H1 (cell line): ENCODE data around the gene PPFIA2. TPM values are rescaled to one million over a fixed set of nuclear protein-coding genes. Genes with fewer than 3 reads are reported as not detected.

Experiments
- CTCF ChIA-PET: fragments of 300-600 bp; sonication (Branson Sonifier 250); formaldehyde crosslinking; loops from one replicate; lab custom pipeline; 2021; ENCODE audit not compliant: partially characterized antibody; lab: Charles Lee
- POLR2A ChIA-PET: fragments of 300-600 bp; sonication (Branson Sonifier 250); formaldehyde crosslinking; loops from one replicate; lab custom pipeline; 2021; ENCODE audit warnings: inconsistent platforms; ENCODE audit not compliant: partially characterized antibody; lab: Charles Lee
- DNase-seq, 2 experiments: peaks; one replicate each; pipeline versions ENCODE4 v3.0.0 to v3.0.0-alpha.2; 2010 to 2022; ENCODE audit warnings: low spot score in 2 of 2, low read depth in 1 of 2, mixed read lengths in 1 of 2
- FAIRE-seq: peaks from 2 replicates; lab custom pipeline; 2011; peaks lifted over from hg19 to GRCh38; lab: Jason Lieb, UNC
- H2AFZ ChIP-seq: 2 replicates; pipeline ENCODE4 v1.8.1; 2012; ENCODE audit warnings: low read length, inconsistent platforms
- H2AK5ac ChIP-seq: 2 replicates; pipeline ENCODE4 v1.6.1; 2013; ENCODE audit warnings: low read depth, low read length
- H2BK120ac ChIP-seq: replicated peaks from 2 replicates; pipeline ENCODE3; 2013; ENCODE audit warnings: low read depth, low read length, inconsistent platforms
- H2BK12ac ChIP-seq: 2 replicates; pipeline ENCODE4 v1.6.1; 2013; ENCODE audit warnings: low read depth, low read length
- H2BK15ac ChIP-seq: 2 replicates; pipeline ENCODE4 v1.6.1; 2013; ENCODE audit warnings: low read length
- H2BK20ac ChIP-seq: 2 replicates; pipeline ENCODE4 v1.6.1; 2013; ENCODE audit warnings: low read length
- H2BK5ac ChIP-seq: 2 replicates; pipeline ENCODE4 v1.6.1; 2013; ENCODE audit warnings: low read depth, low read length
- H3K14ac ChIP-seq: 2 replicates; pipeline ENCODE4 v1.6.1; 2013; ENCODE audit warnings: inconsistent platforms; ENCODE audit not compliant: insufficient read length
- H3K18ac ChIP-seq: 2 replicates; pipeline ENCODE4 v1.6.1; 2013; ENCODE audit warnings: low read length; ENCODE audit errors: extremely low read depth
- H3K23ac ChIP-seq: 2 replicates; pipeline ENCODE4 v1.6.1; 2013; ENCODE audit warnings: inconsistent platforms; ENCODE audit not compliant: insufficient read length
- H3K23me2 ChIP-seq: 2 replicates; pipeline ENCODE4 v1.6.1; 2013; ENCODE audit warnings: low read depth, low read length
- H3K27ac ChIP-seq: 2 replicates; pipeline ENCODE4 v1.6.1; 2011; ENCODE audit warnings: low read depth, low read length, inconsistent platforms
- H3K27me3 ChIP-seq, 4 experiments: replicated peaks in 1 of 4; 1 replicate in 1 of 4; 2 replicates in 3 of 4; pipeline versions ENCODE4 v1.6.1 to v1.8.1; 2011 to 2013; ENCODE audit warnings: low read length in 3 of 4, mild to moderate bottlenecking in 3 of 4, inconsistent platforms in 2 of 4, mixed read lengths in 2 of 4, moderate library complexity in 1 of 4; ENCODE audit not compliant: control insufficient read depth in 3 of 4, insufficient read depth in 3 of 4; ENCODE audit errors: extremely low read depth in 1 of 4
- H3K36me3 ChIP-seq, 4 experiments: 2 replicates each; pipeline versions ENCODE4 v1.6.1 to v1.8.1; 2011 to 2013; ENCODE audit warnings: mild to moderate bottlenecking in 4 of 4, low read length in 3 of 4, moderate library complexity in 2 of 4, control low read depth in 1 of 4, inconsistent platforms in 1 of 4; ENCODE audit not compliant: insufficient read depth in 4 of 4, control insufficient read depth in 2 of 4
- H3K4ac ChIP-seq: replicated peaks from 2 replicates; pipeline ENCODE3; 2013; ENCODE audit warnings: low read length, low read depth, mixed read lengths, inconsistent platforms; ENCODE audit not compliant: insufficient read length
- H3K4me1 ChIP-seq, 4 experiments: replicated peaks in 1 of 4; 1 replicate in 1 of 4; 2 replicates in 3 of 4; pipeline versions ENCODE4 v1.6.1 to v1.8.1; 2011 to 2013; ENCODE audit warnings: low read length in 3 of 4, inconsistent platforms in 2 of 4, mixed read lengths in 1 of 4; ENCODE audit not compliant: insufficient read depth in 4 of 4, control insufficient read depth in 3 of 4
- H3K4me2 ChIP-seq, 2 experiments: 2 replicates each; pipeline versions ENCODE4 v1.6.1 to v1.8.1; 2011 to 2013; ENCODE audit warnings: low read depth in 2 of 2, low read length in 2 of 2, control low read depth in 1 of 2, inconsistent platforms in 1 of 2, mild to moderate bottlenecking in 1 of 2; ENCODE audit not compliant: insufficient read depth in 1 of 2
- H3K4me3 ChIP-seq, 4 experiments: fragments of 200-600, 300-600 bp in 1 of 4; sonication (generic), shearing (Covaris generic), sonication (Bioruptor Twin) in 1 of 4; 2 replicates each; pipeline versions ENCODE4 v1.5.1 to v1.8.1; 2011 to 2016; ENCODE audit warnings: low read length in 4 of 4, low read depth in 3 of 4, control low read depth in 2 of 4, inconsistent platforms in 2 of 4, mild to moderate bottlenecking in 2 of 4, mixed read lengths in 1 of 4, moderate library complexity in 1 of 4; ENCODE audit not compliant: insufficient read depth in 2 of 4; ENCODE audit errors: extremely low read depth in 1 of 4
- H3K56ac ChIP-seq: replicated peaks from 2 replicates; pipeline ENCODE3; 2013; ENCODE audit warnings: low read depth, mild to moderate bottlenecking, mixed read lengths, low read length, inconsistent platforms; ENCODE audit not compliant: insufficient read length
- H3K79me1 ChIP-seq: 2 replicates; pipeline ENCODE4 v1.6.1; 2013; ENCODE audit warnings: low read depth, low read length, control low read depth
- H3K79me2 ChIP-seq, 2 experiments: 2 replicates each; pipeline versions ENCODE4 v1.6.1 to v1.8.1; 2012 to 2013; ENCODE audit warnings: low read length in 2 of 2, mild to moderate bottlenecking in 2 of 2, inconsistent platforms in 1 of 2; ENCODE audit not compliant: insufficient read depth in 2 of 2, control insufficient read depth in 1 of 2
- H3K9ac ChIP-seq, 4 experiments: replicated peaks in 1 of 4; 1 replicate in 1 of 4; 2 replicates in 3 of 4; pipeline versions ENCODE4 v1.6.1 to v1.8.1; 2011 to 2013; ENCODE audit warnings: low read depth in 3 of 4, low read length in 3 of 4, control low read depth in 2 of 4, mild to moderate bottlenecking in 2 of 4, moderate library complexity in 2 of 4, inconsistent platforms in 1 of 4; ENCODE audit errors: extremely low read depth in 1 of 4
- H3K9me3 ChIP-seq, 2 experiments: 2 replicates each; pipeline versions ENCODE4 v1.6.1 to v1.8.1; 2012 to 2013; ENCODE audit warnings: mild to moderate bottlenecking in 2 of 2, moderate library complexity in 2 of 2, control low read depth in 1 of 2, inconsistent platforms in 1 of 2, low read depth in 1 of 2, low read length in 1 of 2, mixed read lengths in 1 of 2; ENCODE audit not compliant: insufficient read depth in 2 of 2
- H4K20me1 ChIP-seq, 2 experiments: replicated peaks in 1 of 2; 2 replicates each; pipeline versions ENCODE3 to v1.8.1; 2011 to 2013; ENCODE audit warnings: inconsistent platforms in 2 of 2, low read length in 2 of 2, mild to moderate bottlenecking in 1 of 2; ENCODE audit not compliant: insufficient read depth in 2 of 2, control insufficient read depth in 1 of 2
- H4K5ac ChIP-seq: 2 replicates; pipeline ENCODE4 v1.6.1; 2013; ENCODE audit warnings: low read length, low read depth, mixed read lengths, inconsistent platforms; ENCODE audit not compliant: insufficient read length
- H4K8ac ChIP-seq: 2 replicates; pipeline ENCODE4 v1.8.0; 2013; ENCODE audit warnings: mild to moderate bottlenecking, moderate library complexity, low read length, inconsistent platforms; ENCODE audit not compliant: insufficient read depth; ENCODE audit errors: extremely low read depth
- H4K91ac ChIP-seq: replicated peaks from 2 replicates; pipeline ENCODE3; 2013; ENCODE audit warnings: low read length, mixed read lengths, inconsistent platforms; ENCODE audit not compliant: insufficient read length
- BACH1 ChIP-seq: IDR thresholded peaks from 2 replicates; pipeline ENCODE4 v1.6.1; 2012; ENCODE audit warnings: low read length, improper control_type of control experiment
- BCL11A ChIP-seq, 2 experiments: IDR thresholded peaks; one replicate each; pipeline ENCODE4 v1.6.1; 2011; ENCODE audit warnings: low read depth in 2 of 2, low read length in 2 of 2, mild to moderate bottlenecking in 2 of 2
- CHD2 ChIP-seq: IDR thresholded peaks from 2 replicates; pipeline ENCODE4 v1.6.1; 2012; ENCODE audit warnings: low read length, improper control_type of control experiment
- GTF2F1 ChIP-seq: IDR thresholded peaks from 2 replicates; pipeline ENCODE4 v1.6.1; 2012; ENCODE audit warnings: low read depth, low read length, improper control_type of control experiment, borderline replicate concordance
- POU5F1 ChIP-seq: IDR thresholded peaks from 2 replicates; pipeline ENCODE4 v1.6.1; 2011; ENCODE audit warnings: low read depth, mild to moderate bottlenecking, low read length, moderate library complexity
- RXRA ChIP-seq: IDR thresholded peaks from 2 replicates; pipeline ENCODE4 v1.6.1; 2011; ENCODE audit warnings: low read depth, mild to moderate bottlenecking, low read length, moderate library complexity; ENCODE audit not compliant: insufficient read depth
- SIRT6 ChIP-seq: IDR thresholded peaks from one replicate; pipeline ENCODE4 v1.7.1; 2012; ENCODE audit warnings: low read length, inconsistent platforms
- SIX5 ChIP-seq: IDR thresholded peaks from 2 replicates; pipeline ENCODE4 v1.6.1; 2011; ENCODE audit warnings: mild to moderate bottlenecking, low read depth, low read length
- TAF1 ChIP-seq: IDR thresholded peaks from 2 replicates; pipeline ENCODE4 v1.6.1; 2011; ENCODE audit warnings: mild to moderate bottlenecking, low read depth, low read length
- WGBS, 2 experiments: shearing (Covaris generic) in 1 of 2; methylation state at CpG; one replicate each; pipeline versions ENCODE4 v1.1.6 to v1.1.7; 2013 to 2015; ENCODE audit warnings: low lambda C conversion rate in 2 of 2, mixed read lengths in 2 of 2, inconsistent platforms in 1 of 2, low coverage in 1 of 2, missing lambda C conversion rate in 1 of 2; ENCODE audit not compliant: insufficient replicate concordance in 2 of 2, insufficient coverage in 1 of 2, insufficient read length in 1 of 2; ENCODE audit errors: extremely low coverage in 1 of 2, missing lambda C conversion rate in 1 of 2; 5-methylcytosine and 5-hydroxymethylcytosine counted together
- polyA plus RNA-seq, 7 experiments: library from polyadenylated mRNA; depleted of rRNA in 3 of 7; stranded (reverse) in 5 of 7; unstranded in 2 of 7; fragments of >200 nt in 5 of 7; fragments of 200-250 nt in 2 of 7; gene quantifications; 1 replicate in 5 of 7; 2 replicates in 1 of 7; 4 replicates in 1 of 7; pipeline versions ENCODE4 v1.2.1 to v1.2.3, GENCODE V29; 2011 to 2013; ENCODE audit warnings: missing spikeins in 2 of 7, mixed read lengths in 2 of 7
- total RNA-seq: library from RNA; stranded (reverse); fragmentation: NEBNext Ultra II Directional; extraction: Animal tissue kit (Norgen Biotek cat#: 25700); gene quantifications from 2 replicates; pipeline ENCODE4 v1.2.1, GENCODE V29; 2021
- TF ChIP-seq, protein P1 (sequence below): IDR thresholded peaks from 2 replicates; pipeline ENCODE4 v1.6.1; 2011; ENCODE audit warnings: low read depth, mild to moderate bottlenecking, low read length; ENCODE audit not compliant: insufficient read depth
- TF ChIP-seq, protein P2 (sequence below), 3 experiments: IDR thresholded peaks; 1 replicate in 2 of 3; 2 replicates in 1 of 3; pipeline versions ENCODE4 v1.5.1 to v1.6.1; 2011; ENCODE audit warnings: low read length in 3 of 3, mild to moderate bottlenecking in 3 of 3, inconsistent platforms in 2 of 3, low read depth in 1 of 3, moderate library complexity in 1 of 3; ENCODE audit not compliant: insufficient read depth in 1 of 3; ENCODE audit errors: control extremely low read depth in 1 of 3

The PPFIA2 gene
- total and polyA plus RNA-seq, 2 of the 8 experiments (the other 6 are each of a cell fraction or from before 2014, with no cell fraction given): 1.2 to 1.8 TPM

DNA sequence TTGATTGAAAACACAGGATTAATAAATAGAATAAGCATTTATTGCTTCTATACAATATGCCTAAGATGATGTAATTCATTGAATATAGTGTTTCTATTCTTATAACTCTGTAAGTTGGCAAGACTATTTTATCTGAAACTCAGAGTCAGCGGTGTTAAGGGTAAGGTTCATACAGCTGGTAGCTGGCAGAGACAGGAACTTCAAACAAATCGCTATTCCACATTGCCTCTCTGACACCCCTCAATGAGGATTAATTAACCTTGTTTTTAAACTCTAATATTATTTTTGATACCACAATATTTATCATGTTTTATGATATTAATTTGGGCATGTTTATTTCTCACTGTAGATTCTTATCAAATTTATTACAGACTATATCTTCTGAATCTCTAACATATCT is 357.9 kb downstream of the PPFIA2 start:
- H2BK20ac ChIP-seq: no peak overlapping the region
- no peaks in the 10 kb centered on the region for H3K79me2 ChIP-seq
- no peak overlapping the region for H3K56ac ChIP-seq
- H4K91ac ChIP-seq: no peak overlapping the region
- no peaks in the 10 kb centered on the region for H3K79me1 ChIP-seq
- H3K36me3 ChIP-seq: no peaks in the 10 kb centered on the region
- H3K4me2 ChIP-seq: no peak overlapping the region
- no peaks in the 10 kb centered on the region for H3K9me3 ChIP-seq
- H2BK5ac ChIP-seq: no peak overlapping the region
- H3K18ac ChIP-seq: no peak overlapping the region
- no peak overlapping the region for H3K4me3 ChIP-seq
- DNase-seq (no peak), FAIRE-seq (no peak)
- POLR2A ChIA-PET: no interaction called here
- no peak overlapping the region for H2AK5ac ChIP-seq
- no peak overlapping the region for H2AFZ ChIP-seq
- CTCF ChIA-PET: no interaction called here
- H4K5ac ChIP-seq: no peak overlapping the region
- H3K4ac ChIP-seq: no peak overlapping the region
- 100% methylated on average over 2 of the region's 2 CpGs; no CpG with 5 or more reads in 1 of the 2 experiments for WGBS, 2 experiments
- H3K4me1 ChIP-seq: no peaks in the 10 kb centered on the region
- H3K9ac ChIP-seq: no peak overlapping the region
- H4K8ac ChIP-seq: no peak overlapping the region
- no peak overlapping the region for H3K27ac ChIP-seq
- no peak overlapping the region for H3K23ac ChIP-seq
- no peaks in the 10 kb centered on the region for H3K27me3 ChIP-seq
- H2BK12ac ChIP-seq: no peak overlapping the region
- no peak overlapping the region for H2BK120ac ChIP-seq
- no peak overlapping the region for H3K14ac ChIP-seq
- H4K20me1 ChIP-seq: no peaks in the 10 kb centered on the region
- H2BK15ac ChIP-seq: no peak overlapping the region
- no peaks in the 10 kb centered on the region for H3K23me2 ChIP-seq
- TF ChIP-seq, protein P1, sequence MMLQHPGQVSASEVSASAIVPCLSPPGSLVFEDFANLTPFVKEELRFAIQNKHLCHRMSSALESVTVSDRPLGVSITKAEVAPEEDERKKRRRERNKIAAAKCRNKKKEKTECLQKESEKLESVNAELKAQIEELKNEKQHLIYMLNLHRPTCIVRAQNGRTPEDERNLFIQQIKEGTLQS: no peak
- TF ChIP-seq CHD2: no peak
- TF ChIP-seq BACH1: no peak
- no peak for TF ChIP-seq SIRT6
- TF ChIP-seq BCL11A (IDR thresholded peaks at IDR 0.05; ENCODE audit: low read depth in 2 of 2, low read length in 2 of 2): no peak
- TF ChIP-seq SIX5: no peak
- no peak for TF ChIP-seq GTF2F1
- TF ChIP-seq RXRA: no peak
- no peak for TF ChIP-seq TAF1
- TF ChIP-seq POU5F1: no peak
- TF ChIP-seq, protein P2, sequence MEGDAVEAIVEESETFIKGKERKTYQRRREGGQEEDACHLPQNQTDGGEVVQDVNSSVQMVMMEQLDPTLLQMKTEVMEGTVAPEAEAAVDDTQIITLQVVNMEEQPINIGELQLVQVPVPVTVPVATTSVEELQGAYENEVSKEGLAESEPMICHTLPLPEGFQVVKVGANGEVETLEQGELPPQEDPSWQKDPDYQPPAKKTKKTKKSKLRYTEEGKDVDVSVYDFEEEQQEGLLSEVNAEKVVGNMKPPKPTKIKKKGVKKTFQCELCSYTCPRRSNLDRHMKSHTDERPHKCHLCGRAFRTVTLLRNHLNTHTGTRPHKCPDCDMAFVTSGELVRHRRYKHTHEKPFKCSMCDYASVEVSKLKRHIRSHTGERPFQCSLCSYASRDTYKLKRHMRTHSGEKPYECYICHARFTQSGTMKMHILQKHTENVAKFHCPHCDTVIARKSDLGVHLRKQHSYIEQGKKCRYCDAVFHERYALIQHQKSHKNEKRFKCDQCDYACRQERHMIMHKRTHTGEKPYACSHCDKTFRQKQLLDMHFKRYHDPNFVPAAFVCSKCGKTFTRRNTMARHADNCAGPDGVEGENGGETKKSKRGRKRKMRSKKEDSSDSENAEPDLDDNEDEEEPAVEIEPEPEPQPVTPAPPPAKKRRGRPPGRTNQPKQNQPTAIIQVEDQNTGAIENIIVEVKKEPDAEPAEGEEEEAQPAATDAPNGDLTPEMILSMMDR (IDR thresholded peaks at IDR 0.05; ENCODE audit: control extremely low read depth in 1 of 3, insufficient read depth in 1 of 3, low read depth in 1 of 3, low read length in 3 of 3): no peak
